ENCODE results near the gene MAP3K1. TPM values are rescaled to one million over a fixed set of nuclear protein-coding genes. Genes with fewer than 3 reads are reported as not detected.

The MAP3K1 gene
- total and polyA plus RNA-seq, 2 experiments from 2014 or later = 9.5 to 14.4 TPM

DNA sequence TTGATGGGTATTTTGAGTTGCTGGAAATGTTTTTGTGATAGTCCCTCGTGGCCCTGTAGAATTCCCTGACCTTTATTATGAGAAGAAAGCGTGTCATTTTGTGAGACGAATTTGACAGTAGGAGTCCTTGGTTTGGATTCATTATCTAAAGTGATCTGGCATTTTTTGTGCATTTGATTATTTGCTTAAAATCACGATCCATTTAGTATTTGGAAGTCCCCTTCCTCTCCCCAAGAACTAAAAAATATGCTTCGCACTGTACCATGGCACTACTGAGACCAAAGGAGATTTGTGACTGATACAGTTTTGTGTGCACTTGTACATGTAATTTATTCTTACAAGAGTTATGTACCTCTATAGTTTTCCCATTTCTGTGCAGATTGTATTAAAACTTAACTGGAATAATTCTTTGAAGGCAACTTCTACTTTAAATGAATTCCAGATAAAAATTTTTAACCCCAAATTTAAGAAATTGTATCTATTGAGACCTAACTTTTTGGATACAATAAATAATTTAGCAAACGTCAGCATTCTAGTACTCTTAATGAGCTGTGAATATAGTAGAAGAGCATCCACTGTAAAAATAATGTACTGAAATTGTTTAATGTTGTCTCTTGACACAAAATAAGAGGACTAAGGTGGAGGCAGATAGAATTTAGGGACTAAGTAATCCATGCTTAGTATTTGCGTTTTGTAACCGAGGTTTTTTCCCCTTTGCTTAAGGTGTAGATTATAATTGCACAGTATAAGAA is 2.1 kb downstream of the MAP3K1 start:
- H3K4me3 Mint-ChIP-seq = peak overlapping the region; percentile 77
- Histone ChIP-seq H2AFZ (no peak overlapping the region), H3K4me2 (peak overlapping the region; percentile 98), H3K79me2 (replicated peaks; ENCODE audit: insufficient read depth) (peaks cover 52% of the 10 kb centered on the region), H3K27me3 (ENCODE audit: insufficient read depth) (peaks cover 30% of the 10 kb centered on the region), H3K4me1 (ENCODE audit: insufficient read depth) (peaks cover 38% of the 10 kb centered on the region), H3K36me3 (ENCODE audit: insufficient read depth) (no peaks in the 10 kb centered on the region), H3K4me3 (peak overlapping the region; percentile 91), H4K20me1 (replicated peaks; ENCODE audit: insufficient read depth) (peaks cover 7% of the 10 kb centered on the region; the same call in 1 of the 2 replicates), H3K27ac (ENCODE audit: low read depth) (no peak overlapping the region), H3F3A (replicated peaks; ENCODE audit: low read depth) (peaks cover 5% of the 10 kb centered on the region), H3K9me2 (ENCODE audit: insufficient read depth) (no peaks in the 10 kb centered on the region)
- DNase-seq (ENCODE audit: low spot score) (no peak), ATAC-seq (no peak)
- TF ChIP-seq ZNF331 (CRISPR knock-in tag; IDR thresholded peaks at IDR 0.05; ENCODE audit: low read depth) = no peak
- TF ChIP-seq JUNB (IDR thresholded peaks at IDR 0.05; ENCODE audit: unreplicated experiment) = no peak
- TF ChIP-seq, protein P1, sequence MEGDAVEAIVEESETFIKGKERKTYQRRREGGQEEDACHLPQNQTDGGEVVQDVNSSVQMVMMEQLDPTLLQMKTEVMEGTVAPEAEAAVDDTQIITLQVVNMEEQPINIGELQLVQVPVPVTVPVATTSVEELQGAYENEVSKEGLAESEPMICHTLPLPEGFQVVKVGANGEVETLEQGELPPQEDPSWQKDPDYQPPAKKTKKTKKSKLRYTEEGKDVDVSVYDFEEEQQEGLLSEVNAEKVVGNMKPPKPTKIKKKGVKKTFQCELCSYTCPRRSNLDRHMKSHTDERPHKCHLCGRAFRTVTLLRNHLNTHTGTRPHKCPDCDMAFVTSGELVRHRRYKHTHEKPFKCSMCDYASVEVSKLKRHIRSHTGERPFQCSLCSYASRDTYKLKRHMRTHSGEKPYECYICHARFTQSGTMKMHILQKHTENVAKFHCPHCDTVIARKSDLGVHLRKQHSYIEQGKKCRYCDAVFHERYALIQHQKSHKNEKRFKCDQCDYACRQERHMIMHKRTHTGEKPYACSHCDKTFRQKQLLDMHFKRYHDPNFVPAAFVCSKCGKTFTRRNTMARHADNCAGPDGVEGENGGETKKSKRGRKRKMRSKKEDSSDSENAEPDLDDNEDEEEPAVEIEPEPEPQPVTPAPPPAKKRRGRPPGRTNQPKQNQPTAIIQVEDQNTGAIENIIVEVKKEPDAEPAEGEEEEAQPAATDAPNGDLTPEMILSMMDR (conservative IDR thresholded peaks at IDR 0.05; ENCODE audit: low read depth in 2 of 2) = no peak
- no peak for TF ChIP-seq STAT1 (IDR thresholded peaks at IDR 0.05; ENCODE audit: unreplicated experiment)
- no peak for TF ChIP-seq ZNF114 (CRISPR knock-in tag; IDR thresholded peaks at IDR 0.05)
- no peak for TF ChIP-seq NANOG (IDR thresholded peaks at IDR 0.05; ENCODE audit: borderline replicate concordance)
- no peak for TF ChIP-seq POLR2AphosphoS5 (IDR thresholded peaks at IDR 0.05; ENCODE audit: low read depth)
- TF ChIP-seq, protein P2, sequence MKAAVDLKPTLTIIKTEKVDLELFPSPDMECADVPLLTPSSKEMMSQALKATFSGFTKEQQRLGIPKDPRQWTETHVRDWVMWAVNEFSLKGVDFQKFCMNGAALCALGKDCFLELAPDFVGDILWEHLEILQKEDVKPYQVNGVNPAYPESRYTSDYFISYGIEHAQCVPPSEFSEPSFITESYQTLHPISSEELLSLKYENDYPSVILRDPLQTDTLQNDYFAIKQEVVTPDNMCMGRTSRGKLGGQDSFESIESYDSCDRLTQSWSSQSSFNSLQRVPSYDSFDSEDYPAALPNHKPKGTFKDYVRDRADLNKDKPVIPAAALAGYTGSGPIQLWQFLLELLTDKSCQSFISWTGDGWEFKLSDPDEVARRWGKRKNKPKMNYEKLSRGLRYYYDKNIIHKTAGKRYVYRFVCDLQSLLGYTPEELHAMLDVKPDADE (IDR thresholded peaks at IDR 0.05) = no peak
- TF ChIP-seq, protein P3, sequence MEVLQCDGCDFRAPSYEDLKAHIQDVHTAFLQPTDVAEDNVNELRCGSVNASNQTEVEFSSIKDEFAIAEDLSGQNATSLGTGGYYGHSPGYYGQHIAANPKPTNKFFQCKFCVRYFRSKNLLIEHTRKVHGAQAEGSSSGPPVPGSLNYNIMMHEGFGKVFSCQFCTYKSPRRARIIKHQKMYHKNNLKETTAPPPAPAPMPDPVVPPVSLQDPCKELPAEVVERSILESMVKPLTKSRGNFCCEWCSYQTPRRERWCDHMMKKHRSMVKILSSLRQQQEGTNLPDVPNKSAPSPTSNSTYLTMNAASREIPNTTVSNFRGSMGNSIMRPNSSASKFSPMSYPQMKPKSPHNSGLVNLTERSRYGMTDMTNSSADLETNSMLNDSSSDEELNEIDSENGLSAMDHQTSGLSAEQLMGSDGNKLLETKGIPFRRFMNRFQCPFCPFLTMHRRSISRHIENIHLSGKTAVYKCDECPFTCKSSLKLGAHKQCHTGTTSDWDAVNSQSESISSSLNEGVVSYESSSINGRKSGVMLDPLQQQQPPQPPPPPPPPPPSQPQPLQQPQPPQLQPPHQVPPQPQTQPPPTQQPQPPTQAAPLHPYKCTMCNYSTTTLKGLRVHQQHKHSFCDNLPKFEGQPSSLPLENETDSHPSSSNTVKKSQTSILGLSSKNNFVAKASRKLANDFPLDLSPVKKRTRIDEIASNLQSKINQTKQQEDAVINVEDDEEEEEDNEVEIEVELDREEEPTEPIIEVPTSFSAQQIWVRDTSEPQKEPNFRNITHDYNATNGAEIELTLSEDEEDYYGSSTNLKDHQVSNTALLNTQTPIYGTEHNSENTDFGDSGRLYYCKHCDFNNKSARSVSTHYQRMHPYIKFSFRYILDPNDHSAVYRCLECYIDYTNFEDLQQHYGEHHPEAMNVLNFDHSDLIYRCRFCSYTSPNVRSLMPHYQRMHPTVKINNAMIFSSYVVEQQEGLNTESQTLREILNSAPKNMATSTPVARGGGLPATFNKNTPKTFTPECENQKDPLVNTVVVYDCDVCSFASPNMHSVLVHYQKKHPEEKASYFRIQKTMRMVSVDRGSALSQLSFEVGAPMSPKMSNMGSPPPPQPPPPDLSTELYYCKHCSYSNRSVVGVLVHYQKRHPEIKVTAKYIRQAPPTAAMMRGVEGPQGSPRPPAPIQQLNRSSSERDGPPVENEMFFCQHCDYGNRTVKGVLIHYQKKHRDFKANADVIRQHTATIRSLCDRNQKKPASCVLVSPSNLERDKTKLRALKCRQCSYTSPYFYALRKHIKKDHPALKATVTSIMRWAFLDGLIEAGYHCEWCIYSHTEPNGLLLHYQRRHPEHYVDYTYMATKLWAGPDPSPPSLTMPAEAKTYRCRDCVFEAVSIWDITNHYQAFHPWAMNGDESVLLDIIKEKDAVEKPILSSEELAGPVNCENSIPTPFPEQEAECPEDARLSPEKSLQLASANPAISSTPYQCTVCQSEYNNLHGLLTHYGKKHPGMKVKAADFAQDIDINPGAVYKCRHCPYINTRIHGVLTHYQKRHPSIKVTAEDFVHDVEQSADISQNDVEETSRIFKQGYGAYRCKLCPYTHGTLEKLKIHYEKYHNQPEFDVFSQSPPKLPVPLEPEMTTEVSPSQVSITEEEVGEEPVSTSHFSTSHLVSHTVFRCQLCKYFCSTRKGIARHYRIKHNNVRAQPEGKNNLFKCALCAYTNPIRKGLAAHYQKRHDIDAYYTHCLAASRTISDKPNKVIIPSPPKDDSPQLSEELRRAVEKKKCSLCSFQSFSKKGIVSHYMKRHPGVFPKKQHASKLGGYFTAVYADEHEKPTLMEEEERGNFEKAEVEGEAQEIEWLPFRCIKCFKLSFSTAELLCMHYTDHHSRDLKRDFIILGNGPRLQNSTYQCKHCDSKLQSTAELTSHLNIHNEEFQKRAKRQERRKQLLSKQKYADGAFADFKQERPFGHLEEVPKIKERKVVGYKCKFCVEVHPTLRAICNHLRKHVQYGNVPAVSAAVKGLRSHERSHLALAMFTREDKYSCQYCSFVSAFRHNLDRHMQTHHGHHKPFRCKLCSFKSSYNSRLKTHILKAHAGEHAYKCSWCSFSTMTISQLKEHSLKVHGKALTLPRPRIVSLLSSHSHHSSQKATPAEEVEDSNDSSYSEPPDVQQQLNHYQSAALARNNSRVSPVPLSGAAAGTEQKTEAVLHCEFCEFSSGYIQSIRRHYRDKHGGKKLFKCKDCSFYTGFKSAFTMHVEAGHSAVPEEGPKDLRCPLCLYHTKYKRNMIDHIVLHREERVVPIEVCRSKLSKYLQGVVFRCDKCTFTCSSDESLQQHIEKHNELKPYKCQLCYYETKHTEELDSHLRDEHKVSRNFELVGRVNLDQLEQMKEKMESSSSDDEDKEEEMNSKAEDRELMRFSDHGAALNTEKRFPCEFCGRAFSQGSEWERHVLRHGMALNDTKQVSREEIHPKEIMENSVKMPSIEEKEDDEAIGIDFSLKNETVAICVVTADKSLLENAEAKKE (CRISPR knock-in tag; IDR thresholded peaks at IDR 0.05) = no peak
- no peak for TF ChIP-seq EZH2phosphoT487 (IDR thresholded peaks at IDR 0.05; ENCODE audit: unreplicated experiment)
- H3K27ac Mint-ChIP-seq = no peak overlapping the region
- no peaks in the 10 kb centered on the region for H3K36me3 Mint-ChIP-seq (ENCODE audit: low read depth)
- H3K27me3 Mint-ChIP-seq (ENCODE audit: insufficient read depth, low read depth, poor library complexity) = peaks cover 8% of the 10 kb centered on the region
- no peaks in the 10 kb centered on the region for H3K9me3 Mint-ChIP-seq
- H3K4me1 Mint-ChIP-seq = peaks cover 48% of the 10 kb centered on the region

Measured in GM23338 (cell line).